ENCODE measurements around the gene PFDN2. TPM values are rescaled to one million over a fixed set of nuclear protein-coding genes. Genes with fewer than 3 reads are reported as not detected.

PFDN2 gene
- total RNA-seq, 1 donor from 2014 or later, result 74.1 TPM

GRCh38 chr1:161096530-161096929 is 21.3 kb downstream of the PFDN2 start:
- no peak overlapping the region for H3K9ac ChIP-seq
- peaks cover 9% of the 10 kb centered on the region for H3K36me3 Mint-ChIP-seq
- peaks cover 8% of the 10 kb centered on the region for H3F3A ChIP-seq (ENCODE audit: low read depth)
- H3K27ac ChIP-seq, result no peak overlapping the region
- no peaks in the 10 kb centered on the region for H3K9me3 Mint-ChIP-seq
- no peak for DNase-seq (ENCODE audit: low spot score)
- no peak overlapping the region for H3K4me3 Mint-ChIP-seq
- no peaks in the 10 kb centered on the region for H3K9me3 ChIP-seq (ENCODE audit: low read depth)
- no peak overlapping the region for H3K4me3 ChIP-seq
- no peaks in the 10 kb centered on the region for H4K20me1 ChIP-seq (ENCODE audit: low read depth)
- H3K4me1 ChIP-seq, result no peaks in the 10 kb centered on the region
- no peaks in the 10 kb centered on the region for H3K79me2 ChIP-seq (ENCODE audit: low read depth)
- H2AFZ ChIP-seq (replicated peaks), result no peak overlapping the region
- H3K27me3 Mint-ChIP-seq (ENCODE audit: insufficient read depth, low read depth), result peaks cover 13% of the 10 kb centered on the region
- peaks cover 15% of the 10 kb centered on the region for H3K4me1 Mint-ChIP-seq
- no peak overlapping the region for H3K4me2 ChIP-seq
- no peaks in the 10 kb centered on the region for H3K36me3 ChIP-seq
- no peak overlapping the region for H3K27ac Mint-ChIP-seq
- no peaks in the 10 kb centered on the region for H3K27me3 ChIP-seq
- no peak for TF ChIP-seq EZH2phosphoT487 (IDR thresholded peaks at IDR 0.05)
- TF ChIP-seq CTCF (IDR thresholded peaks at IDR 0.05), result no peak
- TF ChIP-seq EZH2 (IDR thresholded peaks at IDR 0.05), result no peak

DNA sequence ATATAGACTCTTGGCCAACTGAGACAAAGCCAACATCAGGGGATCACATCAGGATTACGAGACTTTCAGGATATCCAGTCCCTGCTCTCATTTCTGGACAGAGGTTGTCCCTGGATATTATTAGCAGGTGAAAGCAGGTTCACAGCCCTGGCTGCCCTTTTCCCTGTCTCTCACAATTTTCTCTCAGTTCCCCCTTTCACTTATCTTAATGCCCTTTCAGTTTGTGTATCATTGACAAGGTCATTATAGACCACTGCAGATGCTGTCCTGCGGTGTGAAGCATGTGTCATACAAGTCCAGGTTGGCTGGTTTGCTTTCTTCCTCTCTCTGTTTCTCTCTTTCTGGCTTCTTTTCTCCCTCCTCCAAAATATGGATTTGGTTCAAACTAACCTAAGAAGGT is 21.8 kb downstream of the PFDN2 start:
- Histone ChIP-seq H3F3A (ENCODE audit: low read depth) (peaks cover 8% of the 10 kb centered on the region), H3K9ac (no peak overlapping the region), H3K36me3 (no peaks in the 10 kb centered on the region), H4K20me1 (ENCODE audit: low read depth) (no peaks in the 10 kb centered on the region), H2AFZ (replicated peaks) (no peak overlapping the region), H3K4me3 (no peak overlapping the region), H3K4me2 (no peak overlapping the region), H3K27me3 (no peaks in the 10 kb centered on the region), H3K4me1 (no peaks in the 10 kb centered on the region), H3K9me3 (ENCODE audit: low read depth) (no peaks in the 10 kb centered on the region), H3K27ac (no peak overlapping the region), H3K79me2 (ENCODE audit: low read depth) (no peaks in the 10 kb centered on the region)
- Mint-ChIP-seq H3K4me3 (no peak overlapping the region), H3K27me3 (ENCODE audit: insufficient read depth, low read depth) (peaks cover 13% of the 10 kb centered on the region), H3K4me1 (peaks cover 15% of the 10 kb centered on the region), H3K9me3 (no peaks in the 10 kb centered on the region), H3K27ac (no peak overlapping the region), H3K36me3 (peaks cover 5% of the 10 kb centered on the region)
- no peak for TF ChIP-seq EZH2 (IDR thresholded peaks at IDR 0.05)
- TF ChIP-seq CTCF (IDR thresholded peaks at IDR 0.05), result no peak
- no peak for TF ChIP-seq EZH2phosphoT487 (IDR thresholded peaks at IDR 0.05)
- no peak for DNase-seq (ENCODE audit: low spot score)

DNA sequence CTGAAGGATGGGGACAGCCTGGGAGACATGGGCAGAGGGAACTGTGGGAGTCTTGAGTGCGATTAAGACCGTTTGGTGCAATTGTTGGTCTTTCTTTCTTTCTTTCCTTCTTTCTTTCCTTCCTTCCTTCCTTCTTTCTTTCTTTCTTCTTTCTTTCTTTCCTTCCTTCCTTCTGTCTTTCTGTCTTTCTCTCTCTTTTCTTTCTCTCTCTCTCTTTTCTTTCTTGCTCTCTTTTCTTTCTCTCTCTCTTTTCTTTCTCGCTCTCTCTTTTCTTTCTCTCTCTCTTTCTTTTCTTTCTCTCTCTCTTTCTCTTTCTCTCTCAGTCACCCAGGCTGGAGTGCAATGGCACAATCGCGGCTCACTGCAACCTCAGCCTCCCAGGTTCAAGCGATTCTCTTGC is 22.6 kb downstream of the PFDN2 start:
- no peaks in the 10 kb centered on the region for H3K9me3 Mint-ChIP-seq
- Histone ChIP-seq H3K79me2 (ENCODE audit: low read depth) (no peaks in the 10 kb centered on the region), H3K36me3 (no peaks in the 10 kb centered on the region), H3K27me3 (no peaks in the 10 kb centered on the region), H3K4me3 (no peak overlapping the region), H3K9me3 (ENCODE audit: low read depth) (no peaks in the 10 kb centered on the region), H3K4me2 (no peak overlapping the region), H3K9ac (no peak overlapping the region), H4K20me1 (ENCODE audit: low read depth) (no peaks in the 10 kb centered on the region), H3K27ac (no peak overlapping the region), H3F3A (ENCODE audit: low read depth) (peaks cover 8% of the 10 kb centered on the region), H3K4me1 (no peaks in the 10 kb centered on the region), H2AFZ (replicated peaks) (no peak overlapping the region)
- peaks cover 15% of the 10 kb centered on the region for H3K4me1 Mint-ChIP-seq
- no peak overlapping the region for H3K27ac Mint-ChIP-seq
- no peak for DNase-seq (ENCODE audit: low spot score)
- peaks cover 13% of the 10 kb centered on the region for H3K27me3 Mint-ChIP-seq (ENCODE audit: insufficient read depth, low read depth)
- no peak overlapping the region for H3K4me3 Mint-ChIP-seq
- TF ChIP-seq CTCF (IDR thresholded peaks at IDR 0.05), result no peak
- no peak for TF ChIP-seq EZH2phosphoT487 (IDR thresholded peaks at IDR 0.05)
- no peak for TF ChIP-seq EZH2 (IDR thresholded peaks at IDR 0.05)
- H3K36me3 Mint-ChIP-seq, result peaks cover 5% of the 10 kb centered on the region
